ENCODE data around the gene SIL1.

Gene SIL1

GRCh38 chr5:138946831-138947560 is 251.2 kb downstream of the SIL1 start:
- Mint-ChIP-seq H3K27me3 (no peaks in the 10 kb centered on the region), H3K27ac (no peak overlapping the region), H3K4me3 (no peak overlapping the region), H3K9me3 (peaks cover under 1% of the 10 kb centered on the region), H3K36me3 (peaks cover 10% of the 10 kb centered on the region), H3K4me1 (peaks cover 4% of the 10 kb centered on the region)

GRCh38 chr5:138946241-138946623 is 251.9 kb downstream of the SIL1 start:
- peaks cover 4% of the 10 kb centered on the region for H3K9me3 Mint-ChIP-seq
- H3K36me3 Mint-ChIP-seq: peaks cover 10% of the 10 kb centered on the region
- H3K27ac Mint-ChIP-seq: no peak overlapping the region
- H3K27me3 Mint-ChIP-seq: no peaks in the 10 kb centered on the region
- H3K4me3 Mint-ChIP-seq: no peak overlapping the region
- peaks cover 10% of the 10 kb centered on the region for H3K4me1 Mint-ChIP-seq

GRCh38 chr5:138945421-138946240 is 252.5 kb downstream of the SIL1 start:
- H3K36me3 Mint-ChIP-seq: peaks cover 12% of the 10 kb centered on the region
- no peaks in the 10 kb centered on the region for H3K27me3 Mint-ChIP-seq
- H3K4me3 Mint-ChIP-seq: no peak overlapping the region
- no peak overlapping the region for H3K27ac Mint-ChIP-seq
- peaks cover 4% of the 10 kb centered on the region for H3K9me3 Mint-ChIP-seq
- H3K4me1 Mint-ChIP-seq: peaks cover 16% of the 10 kb centered on the region

GRCh38 chr5:138944527-138945322 is 253.4 kb downstream of the SIL1 start:
- H3K27me3 Mint-ChIP-seq: no peaks in the 10 kb centered on the region
- H3K36me3 Mint-ChIP-seq: peaks cover 13% of the 10 kb centered on the region
- no peak overlapping the region for H3K4me3 Mint-ChIP-seq
- peaks cover 4% of the 10 kb centered on the region for H3K9me3 Mint-ChIP-seq
- peaks cover 20% of the 10 kb centered on the region for H3K4me1 Mint-ChIP-seq
- no peak overlapping the region for H3K27ac Mint-ChIP-seq

GRCh38 chr5:138943599-138944173 is 254.5 kb downstream of the SIL1 start:
- peaks cover 20% of the 10 kb centered on the region for H3K4me1 Mint-ChIP-seq
- H3K27me3 Mint-ChIP-seq: no peaks in the 10 kb centered on the region
- no peak overlapping the region for H3K27ac Mint-ChIP-seq
- peaks cover 13% of the 10 kb centered on the region for H3K36me3 Mint-ChIP-seq
- H3K9me3 Mint-ChIP-seq: peaks cover 4% of the 10 kb centered on the region
- no peak overlapping the region for H3K4me3 Mint-ChIP-seq

GRCh38 chr5:138942861-138943260 is 255.3 kb downstream of the SIL1 start:
- H3K4me1 Mint-ChIP-seq: peaks cover 20% of the 10 kb centered on the region
- peaks cover 13% of the 10 kb centered on the region for H3K36me3 Mint-ChIP-seq
- H3K27me3 Mint-ChIP-seq: no peaks in the 10 kb centered on the region
- peaks cover 4% of the 10 kb centered on the region for H3K9me3 Mint-ChIP-seq
- H3K27ac Mint-ChIP-seq: no peak overlapping the region
- H3K4me3 Mint-ChIP-seq: no peak overlapping the region

- H3K27me3 Mint-ChIP-seq: no peaks in the 10 kb centered on the region
- peaks cover 20% of the 10 kb centered on the region for H3K4me1 Mint-ChIP-seq
- no peak overlapping the region for H3K4me3 Mint-ChIP-seq
- H3K36me3 Mint-ChIP-seq: peaks cover 13% of the 10 kb centered on the region
- H3K27ac Mint-ChIP-seq: no peak overlapping the region
- peaks cover 4% of the 10 kb centered on the region for H3K9me3 Mint-ChIP-seq
Observed at GRCh38 chr5:138942066-138942465, 256.1 kb downstream of the SIL1 start.

GRCh38 chr5:138938526-138938925 is 259.6 kb downstream of the SIL1 start:
- Mint-ChIP-seq H3K9me3 (peaks cover 4% of the 10 kb centered on the region), H3K27me3 (no peaks in the 10 kb centered on the region), H3K4me1 (peaks cover 18% of the 10 kb centered on the region)

GRCh38 chr5:138937392-138938387 is 260.5 kb downstream of the SIL1 start:
- Mint-ChIP-seq H3K27ac (no peak overlapping the region), H3K4me3 (no peak overlapping the region), H3K36me3 (peaks cover 8% of the 10 kb centered on the region), H3K9me3 (peaks cover 4% of the 10 kb centered on the region), H3K27me3 (no peaks in the 10 kb centered on the region), H3K4me1 (peaks cover 17% of the 10 kb centered on the region)

More at GRCh38 chr5:138938526-138938925, 259.6 kb downstream of the SIL1 start:
- peaks cover 10% of the 10 kb centered on the region for H3K36me3 Mint-ChIP-seq
- no peak overlapping the region for H3K4me3 Mint-ChIP-seq
- no peak overlapping the region for H3K27ac Mint-ChIP-seq

GRCh38 chr5:138936968-138937345 is 261.2 kb downstream of the SIL1 start:
- Mint-ChIP-seq H3K9me3 (peaks cover 3% of the 10 kb centered on the region), H3K4me1 (peaks cover 17% of the 10 kb centered on the region), H3K27me3 (no peaks in the 10 kb centered on the region), H3K36me3 (peaks cover 4% of the 10 kb centered on the region), H3K4me3 (no peak overlapping the region), H3K27ac (no peak overlapping the region)

GRCh38 chr5:138936225-138936967 is 261.8 kb downstream of the SIL1 start:
- peaks cover 4% of the 10 kb centered on the region for H3K36me3 Mint-ChIP-seq
- H3K4me1 Mint-ChIP-seq: peaks cover 12% of the 10 kb centered on the region
- H3K9me3 Mint-ChIP-seq: no peaks in the 10 kb centered on the region
- H3K27ac Mint-ChIP-seq: no peak overlapping the region
- no peaks in the 10 kb centered on the region for H3K27me3 Mint-ChIP-seq
- no peak overlapping the region for H3K4me3 Mint-ChIP-seq

- H3K4me3 Mint-ChIP-seq: no peak overlapping the region
- H3K27me3 Mint-ChIP-seq: no peaks in the 10 kb centered on the region
- H3K4me1 Mint-ChIP-seq: peaks cover 3% of the 10 kb centered on the region
- no peaks in the 10 kb centered on the region for H3K9me3 Mint-ChIP-seq
- H3K36me3 Mint-ChIP-seq: no peaks in the 10 kb centered on the region
- no peak overlapping the region for H3K27ac Mint-ChIP-seq
Observed at GRCh38 chr5:138935466-138935865, 262.7 kb downstream of the SIL1 start.

- Mint-ChIP-seq H3K4me1 (no peaks in the 10 kb centered on the region), H3K27ac (no peak overlapping the region), H3K9me3 (no peaks in the 10 kb centered on the region), H3K4me3 (no peak overlapping the region), H3K36me3 (no peaks in the 10 kb centered on the region), H3K27me3 (no peaks in the 10 kb centered on the region)
Observed at GRCh38 chr5:138934971-138935370, 263.2 kb downstream of the SIL1 start.

Measured in activated naive CD4-positive, alpha-beta T cell treated with anti-CD3 and anti-CD28 coated beads, Interleukin-2, amount 50 U/mL, for 24 hours (primary cell).